GM21381 (cell line): ENCODE measurements around the gene SLC29A4.
"Not testable (repeated sequence)": the region's sequence is repeated elsewhere in the genome, so short reads cannot be mapped to it uniquely, and the experiment has no call there.

Experiments used
- ATAC-seq: cut with Tn5 transposase; IDR thresholded peaks from one replicate; pipeline ENCODE4 v1.9.1; 2021; ENCODE audit warnings: mild to moderate bottlenecking, moderate library complexity; ENCODE audit not compliant: unreplicated experiment

The SLC29A4 gene

GRCh38 chr7:5295039-5296014 lies 12.6 kb downstream of the SLC29A4 start:
- no peak for ATAC-seq

- no peak for ATAC-seq
These were observed 13.4 kb downstream of the SLC29A4 start for GRCh38 chr7:5296015-5296610.

- no peak for ATAC-seq
These were observed 14.0 kb downstream of the SLC29A4 start for GRCh38 chr7:5296611-5297226.

- ATAC-seq = no peak
These were observed 17.6 kb downstream of the SLC29A4 start for GRCh38 chr7:5300366-5300765.

- ATAC-seq = no peak
These were observed 19.8 kb downstream of the SLC29A4 start for GRCh38 chr7:5302577-5302976.

- no peak for ATAC-seq
These were observed 20.3 kb downstream of the SLC29A4 start for GRCh38 chr7:5303061-5303460.

GRCh38 chr7:5303591-5304505 lies 21.1 kb downstream of the SLC29A4 start:
- no peak for ATAC-seq

- not testable (repeated sequence) for ATAC-seq
These were observed 22.3 kb downstream of the SLC29A4 start for GRCh38 chr7:5305050-5305449.

GRCh38 chr7:5307221-5308142 lies 24.7 kb downstream of the SLC29A4 start:
- not testable (repeated sequence) for ATAC-seq

GRCh38 chr7:5309146-5309545 lies 26.4 kb downstream of the SLC29A4 start:
- no peak for ATAC-seq

GRCh38 chr7:5310822-5311405 lies 28.2 kb downstream of the SLC29A4 start:
- ATAC-seq = no peak

- ATAC-seq = not testable (repeated sequence)
These were observed 29.7 kb downstream of the SLC29A4 start for GRCh38 chr7:5312276-5313070.

- not testable (repeated sequence) for ATAC-seq
These were observed 30.5 kb downstream of the SLC29A4 start for GRCh38 chr7:5313076-5313885.

- ATAC-seq = no peak
These were observed 32.1 kb downstream of the SLC29A4 start for GRCh38 chr7:5314864-5315263.

GRCh38 chr7:5315761-5316160 lies 33.0 kb downstream of the SLC29A4 start:
- no peak for ATAC-seq

- ATAC-seq = not testable (repeated sequence)
These were observed 35.9 kb downstream of the SLC29A4 start for GRCh38 chr7:5318613-5319012.

GRCh38 chr7:5320391-5320790 lies 37.6 kb downstream of the SLC29A4 start:
- ATAC-seq = no peak
